ENCODE measurements around the gene PTGES2.

GRCh38 chr9:128091571-128091970 lies 36.0 kb downstream of the PTGES2 start:
- no peak for TF ChIP-seq NR3C1 (CRISPR knock-in tag; IDR thresholded peaks at IDR 0.05)
- TF ChIP-seq SKI (IDR thresholded peaks at IDR 0.05; ENCODE audit: partially characterized antibody): no peak
- TF ChIP-seq ZNF770 (CRISPR knock-in tag; IDR thresholded peaks at IDR 0.05): no peak
- TF ChIP-seq ZFP36 (IDR thresholded peaks at IDR 0.05; ENCODE audit: borderline replicate concordance, low read depth, low read length, partially characterized antibody): no peak
- TF ChIP-seq SRSF9 (IDR thresholded peaks at IDR 0.05; ENCODE audit: borderline replicate concordance, insufficient read depth, low read depth, low read length, poor library complexity, severe bottlenecking): no peak
- TF ChIP-seq NR2C2 (CRISPR knock-in tag; IDR thresholded peaks at IDR 0.05; ENCODE audit: borderline replicate concordance): no peak
- no peak for TF ChIP-seq TEAD2 (CRISPR knock-in tag; IDR thresholded peaks at IDR 0.05)
- no peak for TF ChIP-seq RAD21 (CRISPR knock-in tag; IDR thresholded peaks at IDR 0.05)
- no peak for TF ChIP-seq CTCF (CRISPR knock-in tag; IDR thresholded peaks at IDR 0.05)
- TF ChIP-seq ZBTB1 (CRISPR knock-in tag; IDR thresholded peaks at IDR 0.05; ENCODE audit: borderline replicate concordance): no peak
- no peak for TF ChIP-seq TIGD3 (CRISPR knock-in tag; IDR thresholded peaks at IDR 0.05; ENCODE audit: borderline replicate concordance)
